Activated T-cell treated with anti-CD3 and anti-CD28 coated beads, Interleukin-2, amount 50 U/mL, for 1 hour (primary cell): ENCODE measurements around the gene C6.

ENCODE experiments used
- DNase-seq: peaks from one replicate; pipeline ENCODE4 v3.0.0-alpha.2; 2020

C6 gene

GRCh38 chr5:41118177-41118576 is 95.2 kb downstream of the C6 start:
- DNase-seq = no peak

- DNase-seq = no peak
Observed at GRCh38 chr5:41115281-41115680, 98.1 kb downstream of the C6 start.

- DNase-seq = no peak
Observed at GRCh38 chr5:41112486-41113455, 100.6 kb downstream of the C6 start.

GRCh38 chr5:41109186-41109585 is 104.1 kb downstream of the C6 start:
- DNase-seq = no peak

GRCh38 chr5:41102341-41102740 is 111.0 kb downstream of the C6 start:
- DNase-seq = no peak

- no peak for DNase-seq
Observed at GRCh38 chr5:41097642-41098041, 115.7 kb downstream of the C6 start.

- DNase-seq = no peak
Observed at GRCh38 chr5:41095324-41096101, 117.8 kb downstream of the C6 start.

GRCh38 chr5:41094871-41095270 is 118.5 kb downstream of the C6 start:
- DNase-seq = no peak

- DNase-seq = no peak
Observed at GRCh38 chr5:41093803-41094202, 119.5 kb downstream of the C6 start.
